Pulmonary artery endothelial cell (primary cell): ENCODE results near the gene TNP2. TPM values are rescaled to one million over a fixed set of nuclear protein-coding genes. Genes with fewer than 3 reads are reported as not detected.

Experiments used
- DNase-seq: peaks from one replicate; pipeline ENCODE4 v3.0.0-alpha.2; 2011; ENCODE audit warnings: low read depth, low spot score
- total RNA-seq: library from RNA; depleted of rRNA; stranded (reverse); fragments of >200 nt; gene quantifications from 2 replicates; pipeline ENCODE4 v1.2.3, GENCODE V29; 2014

The TNP2 gene
- total RNA-seq, 1 donor from 2014 or later: not detected

- no peak for DNase-seq
These were observed 8.6 kb upstream of the TNP2 start for GRCh38 chr16:11277607-11278337.

DNA sequence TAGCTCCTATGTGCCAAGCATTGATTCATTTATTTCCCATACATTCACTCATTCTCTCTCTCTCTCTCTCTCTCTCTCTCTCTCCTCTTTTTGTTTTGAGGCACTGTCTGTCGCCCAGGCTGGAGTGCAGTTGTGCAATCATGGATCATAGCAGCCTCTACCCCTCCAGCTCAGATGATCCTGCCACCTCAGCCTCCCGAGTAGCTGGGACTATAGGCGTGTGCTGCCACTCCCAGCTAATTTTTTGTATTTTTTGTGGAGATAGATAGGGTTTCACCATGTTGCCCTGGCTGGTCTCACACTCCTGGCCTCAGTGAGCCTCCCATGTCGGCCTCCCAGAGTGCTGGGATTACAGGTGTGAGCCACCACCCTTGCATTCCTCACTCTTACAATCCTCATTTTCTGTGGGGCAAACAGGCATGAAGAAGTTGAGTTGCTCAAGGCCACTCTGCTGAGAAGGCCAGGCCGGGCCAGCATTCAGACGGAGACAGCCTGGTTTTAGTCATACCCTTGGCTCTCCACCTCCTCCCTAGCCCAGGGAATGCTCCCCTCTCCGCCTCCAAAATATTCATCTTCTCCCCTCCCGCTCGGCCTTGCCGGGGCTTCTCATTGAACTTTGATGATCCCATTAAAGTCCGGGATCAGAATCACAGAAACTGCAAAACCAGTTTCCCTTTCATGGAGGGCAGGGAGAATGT is 7.9 kb upstream of the TNP2 start:
- no peak for DNase-seq

- DNase-seq: no peak
These were observed 7.2 kb upstream of the TNP2 start, which contains the start of gene PRM2 for GRCh38 chr16:11276143-11276895. Gene PRM2, minus strand, starts transcription at chr16:11276480. Its CDS starts 110 bp downstream, at chr16:11276370.

- DNase-seq: no peak
These were observed 5.8 kb upstream of the TNP2 start for GRCh38 chr16:11274964-11275363.

- no peak for DNase-seq
These were observed 4.7 kb upstream of the TNP2 start for GRCh38 chr16:11273721-11274324.

- no peak for DNase-seq
These were observed 4.0 kb upstream of the TNP2 start, which contains the start of gene PRM3 for GRCh38 chr16:11272921-11273720. Gene PRM3, minus strand, starts transcription at chr16:11273629. Its CDS starts 34 bp downstream, at chr16:11273595.

- DNase-seq: no peak
These were observed 3.4 kb upstream of the TNP2 start for GRCh38 chr16:11272484-11272883.

GRCh38 chr16:11271610-11272009 is 2.5 kb upstream of the TNP2 start:
- DNase-seq: no peak

- no peak for DNase-seq
These were observed 1.6 kb upstream of the TNP2 start for GRCh38 chr16:11270602-11271162.

- DNase-seq: no peak
These were observed 4.0 kb downstream of the TNP2 start for GRCh38 chr16:11265124-11265523.

GRCh38 chr16:11264155-11264832 is 4.8 kb downstream of the TNP2 start:
- DNase-seq: no peak

GRCh38 chr16:11263737-11264136 is 5.4 kb downstream of the TNP2 start:
- DNase-seq: no peak

DNA sequence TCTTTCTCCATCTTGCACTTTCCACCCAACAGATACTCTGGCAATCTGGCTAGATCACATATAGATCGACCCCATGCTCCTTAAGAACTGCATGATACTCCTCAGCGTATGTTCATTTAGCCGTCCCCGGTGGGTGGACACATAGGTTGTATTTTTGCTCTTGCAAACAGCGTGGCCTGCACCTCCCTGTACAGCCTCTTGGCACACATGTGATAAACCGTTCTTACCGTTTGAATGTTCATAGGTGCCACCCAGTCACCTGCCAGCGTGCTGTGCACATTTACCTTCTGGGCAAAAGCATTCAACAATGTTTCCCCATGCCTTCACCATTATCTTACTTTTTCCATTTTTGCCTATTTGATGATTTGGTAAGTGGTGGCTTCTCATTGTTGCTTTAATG is 6.2 kb downstream of the TNP2 start:
- no peak for DNase-seq

DNA sequence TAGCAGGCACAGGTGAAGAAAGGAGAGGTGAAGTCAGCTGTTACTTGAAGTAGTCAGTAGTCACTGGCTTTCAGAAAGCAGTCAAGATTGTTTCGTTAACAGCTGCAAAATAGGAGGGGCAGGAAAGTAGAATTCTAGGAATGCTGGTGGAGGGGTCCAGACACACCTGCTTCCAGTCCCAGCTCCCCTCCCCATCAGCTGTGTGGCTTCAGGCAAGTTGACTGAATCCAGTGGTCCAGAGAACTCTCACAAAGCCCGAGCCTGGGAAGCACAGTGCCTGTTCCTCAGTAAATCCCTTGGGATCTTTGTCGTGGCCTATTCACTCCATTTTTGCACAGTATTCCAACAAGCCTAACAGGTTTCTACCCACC is 8.5 kb downstream of the TNP2 start:
- no peak for DNase-seq

DNA sequence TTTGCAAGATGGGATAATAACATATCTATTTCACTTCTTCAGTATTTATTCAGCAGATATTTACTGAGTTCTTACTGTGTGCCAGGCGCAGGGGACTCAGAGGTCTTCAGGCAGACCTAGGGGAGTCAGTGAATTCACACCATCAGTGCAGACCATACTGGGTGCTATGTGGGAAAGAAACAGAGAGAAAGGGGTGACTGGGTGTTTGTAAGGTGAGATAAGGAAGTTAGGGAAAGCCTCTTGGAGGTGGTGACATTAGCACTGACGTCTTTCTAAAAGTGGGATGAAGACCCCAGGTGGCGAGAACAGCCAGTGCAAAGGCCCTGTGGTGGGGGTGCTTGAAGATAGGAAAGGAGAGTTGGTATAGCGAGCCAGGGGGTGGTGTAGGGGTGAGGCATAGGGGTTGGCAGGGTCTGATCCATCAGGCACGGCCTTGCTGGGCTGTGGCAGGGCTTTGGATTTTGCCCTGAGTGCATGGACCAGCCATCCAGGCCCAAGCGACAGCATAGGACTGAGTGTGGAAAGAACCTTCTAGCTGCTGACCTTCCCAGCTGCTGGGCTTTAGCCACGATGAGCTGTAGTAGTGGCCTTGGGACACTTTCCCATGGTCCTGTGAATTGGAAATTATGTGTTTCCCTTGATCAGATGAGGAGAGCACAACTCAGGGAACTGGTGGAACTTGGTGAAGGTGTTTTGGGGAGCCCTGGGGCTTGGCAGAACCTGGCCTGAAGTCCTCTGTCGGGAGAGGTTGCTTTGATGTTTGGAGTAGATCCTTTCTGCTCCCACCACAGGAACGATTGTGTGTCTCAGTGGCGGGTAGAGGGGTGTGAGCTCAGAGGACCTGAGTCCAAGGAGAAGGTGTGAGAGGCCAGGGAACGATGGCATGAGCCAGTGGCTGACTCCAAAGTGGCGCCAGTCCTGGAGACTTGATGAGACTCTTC is 9.2 kb downstream of the TNP2 start:
- no peak for DNase-seq

GRCh38 chr16:11258553-11259492 is 10.3 kb downstream of the TNP2 start:
- no peak for DNase-seq

GRCh38 chr16:11257131-11257938 is 11.8 kb downstream of the TNP2 start:
- peak; percentile 63 for DNase-seq
